DMS53 treated with DMSO at 0.1 percent for 48 hours (cell line): ENCODE data around the gene ACER1.
"Not testable (repeated sequence)": the region's sequence is repeated elsewhere in the genome, so short reads cannot be mapped to it uniquely, and the experiment has no call there.

Experiments used
- DNase-seq: peaks from one replicate; lab custom pipeline; 2025; ENCODE audit not compliant: unreplicated experiment; lab: John Stamatoyannopoulos, UW

Gene ACER1

GRCh38 chr19:6333439-6333838 lies at the start of gene ACER1:
ACER1 (minus strand) TSS chr19:6333612; CDS start chr19:6333551, 61 bp downstream.
- no peak for DNase-seq

GRCh38 chr19:6383188-6383587 lies 49.8 kb upstream of the ACER1 start:
- no peak for DNase-seq

- no peak for DNase-seq
Observed at GRCh38 chr19:6381030-6381750, 47.8 kb upstream of the ACER1 start.

GRCh38 chr19:6379744-6380143 lies 46.3 kb upstream of the ACER1 start:
- no peak for DNase-seq

- DNase-seq = no peak
Observed at GRCh38 chr19:6378486-6378885, 45.1 kb upstream of the ACER1 start.

GRCh38 chr19:6378041-6378440 lies 44.6 kb upstream of the ACER1 start:
- DNase-seq = no peak

GRCh38 chr19:6376512-6377190 lies 43.2 kb upstream of the ACER1 start:
- DNase-seq = no peak

GRCh38 chr19:6375411-6376010 lies 42.1 kb upstream of the ACER1 start, which contains the start of gene PSPN:
PSPN (minus strand) TSS chr19:6375933; CDS start chr19:6375849, 84 bp downstream.
- DNase-seq = no peak

- no peak for DNase-seq
Observed at GRCh38 chr19:6374711-6375410, 41.4 kb upstream of the ACER1 start.

- DNase-seq = no peak
Observed at GRCh38 chr19:6374161-6374709, 40.8 kb upstream of the ACER1 start.

- DNase-seq = no peak
Observed at GRCh38 chr19:6373813-6374108, 40.3 kb upstream of the ACER1 start.

- DNase-seq = peak; percentile 51
Observed at GRCh38 chr19:6373096-6373812, 39.8 kb upstream of the ACER1 start.

GRCh38 chr19:6372594-6373095 lies 39.2 kb upstream of the ACER1 start, which contains the start of gene ALKBH7:
ALKBH7 (plus strand) TSS chr19:6372794; CDS start chr19:6372821, 27 bp downstream.
- peak; percentile 97 for DNase-seq

- no peak for DNase-seq
Observed at GRCh38 chr19:6364353-6364752, 30.9 kb upstream of the ACER1 start.

GRCh38 chr19:6362351-6362801 lies 29.0 kb upstream of the ACER1 start:
- DNase-seq = no peak

- DNase-seq = no peak
Observed at GRCh38 chr19:6362027-6362350, 28.6 kb upstream of the ACER1 start.

- not testable (repeated sequence) for DNase-seq
Observed at GRCh38 chr19:6360857-6361216, 27.4 kb upstream of the ACER1 start.

GRCh38 chr19:6360445-6360844 lies 27.0 kb upstream of the ACER1 start:
- not testable (repeated sequence) for DNase-seq

GRCh38 chr19:6359568-6360341 lies 26.3 kb upstream of the ACER1 start:
- DNase-seq = no peak

- DNase-seq = peak; percentile 23
Observed at GRCh38 chr19:6358003-6358402, 24.6 kb upstream of the ACER1 start.
